Lower lobe of right lung (tissue), 2 donors: ENCODE results near the gene GOT1. TPM values are rescaled to one million over a fixed set of nuclear protein-coding genes. Genes with fewer than 3 reads are reported as not detected.

Experiments used
- ATAC-seq, 2 donors: fragments of 200-7000 bp; cut with Tn5 transposase; one replicate each; pipeline ENCODE4 v1.9.1; 2020 to 2022; ENCODE audit warnings: mild to moderate bottlenecking in 2 of 2, moderate library complexity in 2 of 2
- DNase-seq: peaks from one replicate; pipeline ENCODE4 v3.0.0-alpha.2; 2020
- H3K27ac ChIP-seq: fragments of 200-600 bp; one replicate; pipeline ENCODE4 v1.8.0; 2022
- H3K27me3 ChIP-seq: fragments of 200-600 bp; one replicate; pipeline ENCODE4 v1.8.0; 2022; ENCODE audit warnings: low read depth
- H3K36me3 ChIP-seq: fragments of 200-600 bp; one replicate; pipeline ENCODE4 v1.8.0; 2022; ENCODE audit warnings: mild to moderate bottlenecking
- H3K4me1 ChIP-seq: fragments of 200-600 bp; one replicate; pipeline ENCODE4 v1.8.0; 2022
- H3K4me3 ChIP-seq: fragments of 200-600 bp; one replicate; pipeline ENCODE4 v1.8.0; 2022; ENCODE audit warnings: mild to moderate bottlenecking
- H3K9me3 ChIP-seq: fragments of 200-600 bp; one replicate; pipeline ENCODE4 v1.8.0; 2022
- CTCF ChIP-seq: fragments of 200-600 bp; IDR thresholded peaks from one replicate; pipeline ENCODE4 v1.8.0; 2022; ENCODE audit warnings: antibody characterized with exemption, mild to moderate bottlenecking
- intact Hi-C: fragments of 100-400 bp; cut with DNase I; formaldehyde crosslinking; loops from one replicate; pipeline ENCODE4 v1.11.0; 2022
- long read RNA-seq: library from polyadenylated mRNA; unstranded; transcript quantifications from one replicate; pipeline ENCODE4 v2.0.0, GENCODE V29; 2021
- total RNA-seq: library from RNA; stranded (reverse); fragmentation: NEBNext Ultra II Directional; extraction: Animal tissue kit (Norgen Biotek cat#: 25700); gene quantifications from one replicate; pipeline ENCODE4 v1.2.1, GENCODE V29; 2021
- donor health status: DM: no; HTN: yes; CAD: no; lungs with severe emphysema.

GOT1 gene
- 16.9 TPM for total RNA-seq
- long read RNA-seq, transcript GOT1-201 (9 exons, 2,923 nt): major isoform, 52 of 68 reads
- long read RNA-seq, partial matches to known transcripts: 1 of 68 reads
- long read RNA-seq, other reads (novel, unspliced or antisense): 14 of 68 reads

GRCh38 chr10:99430451-99431189, at the start of gene GOT1:
Gene GOT1 (minus strand): TSS chr10:99430624. CDS start chr10:99430565, 59 bp downstream.
- intact Hi-C loops: no loop called here
- peaks cover 19% of the 10 kb centered on the region for H3K4me1 ChIP-seq
- DNase-seq (peak; percentile 96), ATAC-seq (peak; percentile 99)
- TF ChIP-seq CTCF: no peak
- H3K27ac ChIP-seq: peak within 1 kb of the TSS; percentile 88
- no peaks in the 10 kb centered on the region for H3K27me3 ChIP-seq
- H3K4me3 ChIP-seq: peak within 1 kb of the TSS; percentile 86
- no peaks in the 10 kb centered on the region for H3K9me3 ChIP-seq
- peaks cover 6% of the 10 kb centered on the region for H3K36me3 ChIP-seq

- intact Hi-C loops: no loop called here
- no peak for ATAC-seq
- Histone ChIP-seq H3K36me3 (no peaks in the 10 kb centered on the region), H3K9me3 (no peaks in the 10 kb centered on the region), H3K27ac (no peak overlapping the region), H3K4me3 (no peak overlapping the region), H3K27me3 (no peaks in the 10 kb centered on the region), H3K4me1 (no peaks in the 10 kb centered on the region)
- no peak for DNase-seq
- TF ChIP-seq CTCF: no peak
Observed at GRCh38 chr10:99470327-99470726, 39.9 kb upstream of the GOT1 start.

- no peaks in the 10 kb centered on the region for H3K9me3 ChIP-seq
- H3K27me3 ChIP-seq: no peaks in the 10 kb centered on the region
- H3K4me1 ChIP-seq: no peaks in the 10 kb centered on the region
- no peak for TF ChIP-seq CTCF
- H3K4me3 ChIP-seq: no peak overlapping the region
- intact Hi-C loops: no loop called here
- DNase-seq (no peak), ATAC-seq (peak in 1 of 2 donors; percentile 26)
- H3K36me3 ChIP-seq: no peaks in the 10 kb centered on the region
- no peak overlapping the region for H3K27ac ChIP-seq
Observed at GRCh38 chr10:99467236-99467999, 37.0 kb upstream of the GOT1 start.

- H3K27ac ChIP-seq: no peak overlapping the region
- no peaks in the 10 kb centered on the region for H3K9me3 ChIP-seq
- intact Hi-C loops: no loop called here
- no peak for TF ChIP-seq CTCF
- no peaks in the 10 kb centered on the region for H3K27me3 ChIP-seq
- ATAC-seq: no peak
- DNase-seq: no peak
- no peaks in the 10 kb centered on the region for H3K36me3 ChIP-seq
- no peak overlapping the region for H3K4me3 ChIP-seq
- H3K4me1 ChIP-seq: no peaks in the 10 kb centered on the region
Observed at GRCh38 chr10:99466632-99467223, 36.3 kb upstream of the GOT1 start.

GRCh38 chr10:99461230-99461629, 30.8 kb upstream of the GOT1 start:
- intact Hi-C loops: no loop called here
- no peak overlapping the region for H3K4me3 ChIP-seq
- no peaks in the 10 kb centered on the region for H3K36me3 ChIP-seq
- peaks cover 2% of the 10 kb centered on the region for H3K27me3 ChIP-seq
- ATAC-seq (no peak), DNase-seq (no peak)
- no peak for TF ChIP-seq CTCF
- H3K9me3 ChIP-seq: no peaks in the 10 kb centered on the region
- H3K27ac ChIP-seq: no peak overlapping the region
- H3K4me1 ChIP-seq: no peaks in the 10 kb centered on the region
